ENCODE measurements around the gene TSPAN1.

TSPAN1 gene

GRCh38 chr1:46187106-46187869, 12.4 kb downstream of the TSPAN1 start:
- no peak for DNase-seq (ENCODE audit: low read depth)
- TF ChIP-seq CTCF (conservative IDR thresholded peaks at IDR 0.05; ENCODE audit: low read length): no peak
- no peak overlapping the region for H3K4me3 ChIP-seq (ENCODE audit: low read length)

DNA sequence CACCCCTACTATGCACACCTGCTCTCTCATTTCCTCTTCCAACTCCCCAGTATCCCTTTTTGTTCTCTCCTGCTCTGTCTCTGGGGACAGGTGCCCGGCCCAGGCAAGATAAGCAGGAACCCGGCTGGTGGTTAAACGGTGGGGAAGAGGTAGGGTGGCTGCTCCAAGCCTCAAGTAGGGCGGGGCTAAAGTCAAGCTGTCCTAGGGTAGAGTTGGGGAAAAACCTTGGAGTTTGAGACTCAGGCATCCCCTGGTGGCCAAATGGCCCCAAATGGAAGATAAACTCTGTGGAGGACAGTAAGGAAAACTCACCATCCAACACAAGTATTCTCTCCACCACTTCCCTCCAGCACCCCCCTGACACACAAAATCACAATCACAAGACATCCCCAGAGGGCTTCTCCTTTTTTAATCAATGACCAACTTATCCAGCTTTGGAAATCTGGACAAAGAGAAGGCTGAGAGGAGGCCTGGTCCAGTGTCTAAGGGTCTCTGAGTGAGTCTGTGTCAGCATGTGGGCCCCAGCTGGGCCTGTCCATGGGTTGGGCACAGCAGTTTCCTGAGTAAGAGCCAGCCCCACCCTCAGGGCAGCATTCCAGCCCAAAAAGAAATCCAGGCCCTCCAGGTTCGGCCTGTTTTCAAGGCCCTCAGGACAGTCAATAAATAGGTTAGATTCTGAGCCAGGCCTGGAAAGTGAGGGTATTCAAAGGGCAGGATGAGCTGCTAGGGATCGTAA, 13.6 kb downstream of the TSPAN1 start:
- no peak; the same call in 1 of the 2 replicates for TF ChIP-seq CTCF (conservative IDR thresholded peaks at IDR 0.05; ENCODE audit: low read length)
- H3K4me3 ChIP-seq (ENCODE audit: low read length): no peak overlapping the region
- DNase-seq (ENCODE audit: low read depth): peak; percentile 51

DNA sequence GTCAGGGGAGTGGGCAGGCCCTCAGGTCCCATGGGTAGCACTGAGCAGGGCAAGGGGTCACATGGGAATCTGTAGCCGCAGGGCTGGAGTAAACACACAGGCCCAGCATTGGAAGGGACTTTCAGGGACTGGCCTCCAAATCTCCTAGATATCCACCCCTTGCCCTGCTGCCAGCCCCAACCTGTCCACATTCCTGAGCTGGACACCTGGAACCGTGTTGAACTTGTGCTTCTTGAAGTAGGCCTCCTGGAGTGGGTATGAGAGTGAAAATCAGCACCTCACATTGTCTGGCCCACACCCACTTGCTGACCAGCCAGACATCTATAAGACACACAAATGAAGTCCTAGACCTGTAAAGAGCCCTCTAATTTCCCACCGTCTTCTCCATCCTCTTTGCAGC, 15.7 kb downstream of the TSPAN1 start:
- no peak overlapping the region for H3K4me3 ChIP-seq (ENCODE audit: low read length)
- DNase-seq (ENCODE audit: low read depth): no peak
- TF ChIP-seq CTCF (conservative IDR thresholded peaks at IDR 0.05; ENCODE audit: low read length): no peak

GRCh38 chr1:46191033-46191701, 16.3 kb downstream of the TSPAN1 start:
- no peak overlapping the region for H3K4me3 ChIP-seq (ENCODE audit: low read length)
- DNase-seq (ENCODE audit: low read depth): no peak
- no peak for TF ChIP-seq CTCF (conservative IDR thresholded peaks at IDR 0.05; ENCODE audit: low read length)

DNA sequence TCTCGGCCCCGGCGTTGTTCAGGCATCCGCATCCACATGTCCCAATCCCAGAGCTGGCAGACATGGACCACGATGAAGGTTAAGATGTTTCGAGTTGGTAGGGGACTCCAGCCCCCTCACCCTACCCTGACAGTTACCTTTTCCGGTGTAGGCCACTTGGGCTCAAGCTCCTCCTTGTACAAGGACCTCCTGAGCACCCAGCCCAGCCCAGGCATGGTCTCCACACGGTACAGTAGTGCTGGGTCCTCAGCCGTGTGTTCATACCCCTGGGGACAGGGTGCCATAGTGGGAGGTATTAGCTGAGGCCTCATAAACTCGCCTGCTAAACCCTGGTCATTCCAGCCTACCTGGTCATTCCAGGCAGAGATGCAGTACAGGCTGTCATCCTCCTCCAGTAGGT, 17.3 kb downstream of the TSPAN1 start:
- H3K4me3 ChIP-seq (ENCODE audit: low read length): no peak overlapping the region
- no peak for TF ChIP-seq CTCF (conservative IDR thresholded peaks at IDR 0.05; ENCODE audit: low read length)
- no peak for DNase-seq (ENCODE audit: low read depth)

GRCh38 chr1:46193285-46193684, 18.4 kb downstream of the TSPAN1 start:
- H3K4me3 ChIP-seq (ENCODE audit: low read length): no peak overlapping the region
- no peak for TF ChIP-seq CTCF (conservative IDR thresholded peaks at IDR 0.05; ENCODE audit: low read length)
- no peak for DNase-seq (ENCODE audit: low read depth)
